Brain microvascular endothelial cell (primary cell): ENCODE measurements around the gene USP51.
"Not testable (repeated sequence)": the region's sequence is repeated elsewhere in the genome, so short reads cannot be mapped to it uniquely, and the experiment has no call there.

Experiments used
- DNase-seq: peaks from one replicate; pipeline ENCODE4 v3.0.0-alpha.2; 2020
- H3K27ac ChIP-seq: fragments of 250-450 bp; sonication (Bioruptor Pico); 2 replicates; pipeline ENCODE4 v1.5.1; 2020; ENCODE audit warnings: mild to moderate bottlenecking, moderate library complexity
- H3K27me3 ChIP-seq: fragments of 250-450 bp; sonication (Bioruptor Pico); replicated peaks from 2 replicates; pipeline ENCODE4 v1.5.1; 2020; ENCODE audit warnings: mild to moderate bottlenecking
- H3K36me3 ChIP-seq: fragments of 250-450 bp; sonication (Bioruptor Pico); replicated peaks from 2 replicates; pipeline ENCODE4 v1.5.1; 2020; ENCODE audit warnings: mild to moderate bottlenecking
- H3K4me3 ChIP-seq: 2 replicates; pipeline ENCODE4 v1.5.1; 2011; ENCODE audit warnings: low read depth, mild to moderate bottlenecking, control low read depth, low read length, moderate library complexity
- CTCF ChIP-seq: IDR thresholded peaks from 2 replicates; pipeline ENCODE4 v1.5.1; 2011; ENCODE audit warnings: low read depth, mild to moderate bottlenecking, moderate library complexity, low read length, control low read depth, inconsistent platforms; ENCODE audit errors: missing control alignments
- in situ Hi-C: cut with HindIII; loops from 2 replicates; pipeline ENCODE4 v1.10.0; 2017; ENCODE audit warnings: low sequenced_read_pairs, low pct_ligation_motif_present

USP51 gene

GRCh38 chrX:55486736-55487135, 2.9 kb downstream of the USP51 start:
- H3K27ac ChIP-seq: no peak overlapping the region
- no peak for DNase-seq
- TF ChIP-seq CTCF: no peak
- in situ Hi-C loops: no loop called here
- no peak overlapping the region for H3K4me3 ChIP-seq
- no peaks in the 10 kb centered on the region for H3K27me3 ChIP-seq
- no peaks in the 10 kb centered on the region for H3K36me3 ChIP-seq

GRCh38 chrX:55484948-55485347, 4.7 kb downstream of the USP51 start:
- no peak for DNase-seq
- H3K27ac ChIP-seq: no peak overlapping the region
- no peak overlapping the region for H3K4me3 ChIP-seq
- in situ Hi-C loops: no loop called here
- no peaks in the 10 kb centered on the region for H3K36me3 ChIP-seq
- TF ChIP-seq CTCF: no peak
- no peaks in the 10 kb centered on the region for H3K27me3 ChIP-seq

GRCh38 chrX:55480390-55481062, 9.1 kb downstream of the USP51 start:
- H3K27me3 ChIP-seq: no peaks in the 10 kb centered on the region
- no peak overlapping the region for H3K4me3 ChIP-seq
- in situ Hi-C loops: no loop called here
- no peak overlapping the region for H3K27ac ChIP-seq
- DNase-seq: no peak
- no peaks in the 10 kb centered on the region for H3K36me3 ChIP-seq
- no peak for TF ChIP-seq CTCF

- H3K4me3 ChIP-seq, H3K36me3 ChIP-seq, in situ Hi-C loops, DNase-seq, H3K27me3 ChIP-seq, H3K27ac ChIP-seq: not testable (repeated sequence)
Observed at GRCh38 chrX:55479956-55480355, 9.7 kb downstream of the USP51 start.

GRCh38 chrX:55465791-55466190, 23.9 kb downstream of the USP51 start:
- H3K27ac ChIP-seq, DNase-seq, in situ Hi-C loops: not testable (repeated sequence)

GRCh38 chrX:55465108-55465507, 24.5 kb downstream of the USP51 start:
- in situ Hi-C loops, H3K36me3 ChIP-seq, DNase-seq, H3K27ac ChIP-seq, H3K4me3 ChIP-seq, H3K27me3 ChIP-seq: not testable (repeated sequence)

More at GRCh38 chrX:55465791-55466190, 23.9 kb downstream of the USP51 start:
- H3K27me3 ChIP-seq, H3K4me3 ChIP-seq, H3K36me3 ChIP-seq: not testable (repeated sequence)

GRCh38 chrX:55464050-55464449, 25.6 kb downstream of the USP51 start:
- DNase-seq, H3K36me3 ChIP-seq, H3K27ac ChIP-seq, H3K27me3 ChIP-seq, H3K4me3 ChIP-seq, in situ Hi-C loops: not testable (repeated sequence)

GRCh38 chrX:55459926-55460325, 29.7 kb downstream of the USP51 start:
- DNase-seq, H3K27ac ChIP-seq, H3K27me3 ChIP-seq, H3K4me3 ChIP-seq, in situ Hi-C loops, H3K36me3 ChIP-seq: not testable (repeated sequence)

GRCh38 chrX:55459426-55459825, 30.2 kb downstream of the USP51 start:
- DNase-seq, H3K4me3 ChIP-seq, in situ Hi-C loops, H3K27ac ChIP-seq, H3K27me3 ChIP-seq, H3K36me3 ChIP-seq: not testable (repeated sequence)

GRCh38 chrX:55455708-55456107, 33.9 kb downstream of the USP51 start:
- H3K36me3 ChIP-seq, H3K27me3 ChIP-seq, in situ Hi-C loops, H3K27ac ChIP-seq, H3K4me3 ChIP-seq, DNase-seq: not testable (repeated sequence)
